ENCODE measurements around the gene ZNF157.

The ZNF157 gene

DNA sequence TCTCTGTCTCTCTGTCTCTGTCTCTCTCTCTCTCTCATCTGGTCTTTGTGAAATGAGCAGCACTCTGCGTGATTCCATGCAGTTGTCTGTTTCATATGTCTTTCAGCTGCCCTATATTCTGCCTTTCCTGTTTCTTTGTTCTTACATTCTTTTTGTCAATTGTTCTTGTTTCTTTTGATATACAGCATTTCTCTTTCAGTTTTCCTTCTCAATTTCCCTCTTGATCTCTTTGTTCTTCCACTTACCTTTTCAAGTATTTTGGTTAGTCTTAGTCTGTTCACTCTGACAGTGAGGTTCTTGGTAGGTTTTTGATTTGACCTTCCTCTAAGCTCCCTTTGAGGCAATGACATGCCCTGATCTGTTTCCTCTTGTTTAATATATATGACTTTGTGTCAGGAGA is 20.4 kb downstream of the ZNF157 start:
- H3K27ac Mint-ChIP-seq, result no peak overlapping the region
- H3K9me3 Mint-ChIP-seq, result no peaks in the 10 kb centered on the region
- no peaks in the 10 kb centered on the region for H3K27me3 Mint-ChIP-seq (ENCODE audit: low read depth)
- H3K4me1 Mint-ChIP-seq (ENCODE audit: low read depth), result peaks cover 11% of the 10 kb centered on the region
- peak overlapping the region; percentile 28 for H3K4me3 Mint-ChIP-seq
- H3K36me3 Mint-ChIP-seq (ENCODE audit: low read depth), result no peaks in the 10 kb centered on the region

DNA sequence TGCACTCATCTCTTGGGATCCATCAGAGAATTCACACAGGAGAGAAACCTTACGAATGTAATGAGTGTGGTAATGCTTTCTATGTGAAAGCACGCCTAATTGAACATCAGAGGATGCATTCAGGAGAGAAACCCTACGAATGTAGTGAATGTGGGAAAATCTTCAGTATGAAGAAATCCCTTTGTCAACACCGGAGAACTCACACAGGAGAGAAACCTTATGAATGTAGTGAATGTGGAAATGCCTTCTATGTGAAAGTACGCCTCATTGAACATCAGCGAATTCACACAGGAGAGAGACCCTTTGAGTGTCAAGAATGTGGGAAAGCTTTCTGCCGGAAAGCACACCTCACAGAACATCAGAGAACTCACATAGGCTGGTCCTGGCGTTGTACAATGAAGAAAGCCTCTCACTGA is 42.8 kb downstream of the ZNF157 start:
- no peak overlapping the region for H3K4me3 Mint-ChIP-seq
- peaks cover 32% of the 10 kb centered on the region for H3K9me3 Mint-ChIP-seq
- H3K4me1 Mint-ChIP-seq (ENCODE audit: low read depth), result no peaks in the 10 kb centered on the region
- H3K36me3 Mint-ChIP-seq (ENCODE audit: low read depth), result peaks cover 8% of the 10 kb centered on the region
- no peak overlapping the region for H3K27ac Mint-ChIP-seq
- no peaks in the 10 kb centered on the region for H3K27me3 Mint-ChIP-seq (ENCODE audit: low read depth)

DNA sequence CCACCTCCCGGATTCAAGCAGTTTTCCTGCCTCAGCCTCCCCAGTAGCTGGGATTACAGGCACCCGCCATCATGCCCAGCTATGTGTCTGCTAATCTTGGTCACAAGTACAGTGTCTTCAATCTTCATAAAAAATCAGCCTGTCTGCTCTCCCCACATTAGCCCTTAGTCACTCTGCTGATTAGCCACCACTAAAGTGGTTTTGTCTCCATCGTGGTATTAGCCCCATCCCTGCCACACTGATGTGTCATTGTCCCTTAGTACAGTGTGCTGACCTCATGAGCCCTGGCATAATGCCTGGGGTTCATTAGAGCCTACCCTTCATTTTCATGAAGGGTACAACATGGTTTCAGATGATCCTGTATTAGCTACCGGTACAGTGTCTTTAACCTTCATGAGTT is 49.9 kb downstream of the ZNF157 start:
- peaks cover 1% of the 10 kb centered on the region for H3K36me3 Mint-ChIP-seq (ENCODE audit: low read depth)
- H3K4me1 Mint-ChIP-seq (ENCODE audit: low read depth), result no peaks in the 10 kb centered on the region
- H3K27me3 Mint-ChIP-seq (ENCODE audit: low read depth), result no peaks in the 10 kb centered on the region
- H3K9me3 Mint-ChIP-seq, result peaks cover 39% of the 10 kb centered on the region
- no peak overlapping the region for H3K27ac Mint-ChIP-seq
- no peak overlapping the region for H3K4me3 Mint-ChIP-seq

DNA sequence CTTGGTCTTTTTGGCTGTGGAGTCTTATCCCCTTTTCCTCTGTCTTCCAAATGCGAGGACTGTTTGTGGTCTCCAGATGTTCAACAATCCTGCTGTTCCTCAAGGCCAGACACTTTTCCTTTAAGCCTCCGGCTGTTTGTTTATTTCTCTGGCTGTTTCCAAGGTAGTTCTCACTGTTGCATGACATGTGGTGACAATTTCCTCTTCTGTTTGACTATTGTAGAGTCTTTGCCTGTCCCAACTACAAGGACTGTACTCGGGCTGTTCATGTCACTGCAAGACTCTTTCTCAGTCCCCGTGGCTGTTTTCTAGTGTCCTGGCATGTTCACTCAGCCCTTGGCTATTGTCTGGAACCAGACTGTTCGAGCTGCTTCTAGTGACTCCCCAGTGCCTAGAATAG is 50.6 kb downstream of the ZNF157 start:
- no peaks in the 10 kb centered on the region for H3K4me1 Mint-ChIP-seq (ENCODE audit: low read depth)
- no peak overlapping the region for H3K4me3 Mint-ChIP-seq
- no peaks in the 10 kb centered on the region for H3K27me3 Mint-ChIP-seq (ENCODE audit: low read depth)
- peaks cover 1% of the 10 kb centered on the region for H3K36me3 Mint-ChIP-seq (ENCODE audit: low read depth)
- H3K27ac Mint-ChIP-seq, result no peak overlapping the region
- peaks cover 39% of the 10 kb centered on the region for H3K9me3 Mint-ChIP-seq

DNA sequence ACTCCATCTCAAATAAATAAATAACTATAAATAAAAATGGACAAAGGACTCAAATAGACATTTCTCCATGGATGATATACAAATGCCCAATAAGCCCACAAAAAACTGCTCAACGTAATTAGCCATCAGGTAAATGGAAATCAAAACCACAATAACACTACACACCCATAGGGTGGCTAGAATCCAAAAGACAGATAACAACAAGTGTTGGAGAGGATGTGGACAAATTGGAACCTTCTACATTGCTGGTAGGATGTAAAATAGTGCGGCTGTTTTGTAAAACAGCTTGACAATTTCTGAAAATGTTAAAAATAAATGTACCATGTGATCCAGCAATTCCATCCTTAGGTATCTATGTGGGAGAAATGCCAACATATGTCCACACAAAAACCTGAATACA is 52.1 kb downstream of the ZNF157 start:
- Mint-ChIP-seq H3K27me3 (ENCODE audit: low read depth) (no peaks in the 10 kb centered on the region), H3K36me3 (ENCODE audit: low read depth) (peaks cover 1% of the 10 kb centered on the region), H3K9me3 (peaks cover 45% of the 10 kb centered on the region), H3K4me3 (no peak overlapping the region), H3K27ac (no peak overlapping the region), H3K4me1 (ENCODE audit: low read depth) (no peaks in the 10 kb centered on the region)

DNA sequence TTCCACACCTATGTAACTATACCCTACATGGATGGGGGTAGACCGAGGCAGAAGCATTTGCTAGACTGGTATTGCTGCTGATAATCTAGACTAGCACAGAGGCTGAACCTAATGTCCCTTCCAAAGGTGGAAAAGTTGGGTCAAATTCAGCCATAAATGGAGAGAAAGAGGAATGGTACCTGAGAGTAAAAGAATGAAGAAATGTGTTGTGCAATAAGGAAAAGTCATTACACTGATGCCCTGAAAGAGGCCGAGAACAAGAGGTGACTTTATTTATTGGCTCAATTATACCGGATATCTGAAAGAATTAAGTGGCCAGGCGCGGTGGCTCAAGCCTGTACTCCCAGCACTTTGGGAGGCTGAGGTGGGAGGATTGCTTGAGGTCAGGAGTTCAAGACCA is 60.5 kb downstream of the ZNF157 start:
- H3K4me3 Mint-ChIP-seq, result no peak overlapping the region
- no peaks in the 10 kb centered on the region for H3K27me3 Mint-ChIP-seq (ENCODE audit: low read depth)
- H3K9me3 Mint-ChIP-seq, result peaks cover 13% of the 10 kb centered on the region
- H3K27ac Mint-ChIP-seq, result no peak overlapping the region
- H3K36me3 Mint-ChIP-seq (ENCODE audit: low read depth), result no peaks in the 10 kb centered on the region
- no peaks in the 10 kb centered on the region for H3K4me1 Mint-ChIP-seq (ENCODE audit: low read depth)

DNA sequence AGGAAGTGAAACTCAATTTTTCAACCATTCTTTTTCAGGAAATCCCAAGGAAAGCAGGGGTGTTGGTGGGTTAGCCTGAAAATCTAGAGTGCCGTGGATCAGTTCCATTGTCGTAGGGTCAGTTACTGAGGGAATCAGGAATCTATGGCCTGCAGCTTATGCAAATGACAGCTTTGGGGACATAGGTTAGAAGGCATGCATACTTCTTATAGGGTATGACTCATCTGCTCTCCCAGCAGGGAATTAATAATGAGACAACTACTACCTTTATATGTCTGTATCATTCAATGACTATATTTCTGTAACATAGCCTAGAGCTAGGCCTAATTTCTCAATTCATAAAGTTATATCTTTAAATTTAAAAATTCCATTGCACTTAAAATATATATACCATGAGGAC is 76.1 kb downstream of the ZNF157 start:
- Mint-ChIP-seq H3K36me3 (ENCODE audit: low read depth) (peaks cover 52% of the 10 kb centered on the region), H3K9me3 (peaks cover 55% of the 10 kb centered on the region), H3K27ac (no peak overlapping the region), H3K4me1 (ENCODE audit: low read depth) (no peaks in the 10 kb centered on the region), H3K27me3 (ENCODE audit: low read depth) (no peaks in the 10 kb centered on the region), H3K4me3 (no peak overlapping the region)

DNA sequence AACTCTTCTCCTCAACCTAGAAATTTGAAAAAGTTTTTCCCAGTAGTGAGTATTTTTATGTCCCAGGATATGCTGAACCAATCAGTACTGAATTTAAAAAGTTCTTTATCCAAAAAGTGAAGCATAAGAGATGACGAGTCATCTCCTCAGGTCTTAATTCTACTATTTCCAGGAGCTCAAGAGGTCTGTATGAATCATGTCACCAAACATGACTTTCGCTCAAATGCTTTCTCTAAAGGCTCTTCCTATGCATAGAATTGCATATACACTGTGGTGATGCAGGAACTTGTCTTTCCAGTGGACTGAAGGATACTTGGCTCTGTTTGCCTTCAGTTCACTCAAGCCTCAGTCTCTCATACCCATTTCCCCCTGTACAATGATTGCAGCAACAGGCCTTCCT is 76.6 kb downstream of the ZNF157 start:
- H3K36me3 Mint-ChIP-seq (ENCODE audit: low read depth), result peaks cover 55% of the 10 kb centered on the region
- no peaks in the 10 kb centered on the region for H3K27me3 Mint-ChIP-seq (ENCODE audit: low read depth)
- no peak overlapping the region for H3K4me3 Mint-ChIP-seq
- H3K27ac Mint-ChIP-seq, result no peak overlapping the region
- H3K9me3 Mint-ChIP-seq, result peaks cover 54% of the 10 kb centered on the region
- H3K4me1 Mint-ChIP-seq (ENCODE audit: low read depth), result no peaks in the 10 kb centered on the region

DNA sequence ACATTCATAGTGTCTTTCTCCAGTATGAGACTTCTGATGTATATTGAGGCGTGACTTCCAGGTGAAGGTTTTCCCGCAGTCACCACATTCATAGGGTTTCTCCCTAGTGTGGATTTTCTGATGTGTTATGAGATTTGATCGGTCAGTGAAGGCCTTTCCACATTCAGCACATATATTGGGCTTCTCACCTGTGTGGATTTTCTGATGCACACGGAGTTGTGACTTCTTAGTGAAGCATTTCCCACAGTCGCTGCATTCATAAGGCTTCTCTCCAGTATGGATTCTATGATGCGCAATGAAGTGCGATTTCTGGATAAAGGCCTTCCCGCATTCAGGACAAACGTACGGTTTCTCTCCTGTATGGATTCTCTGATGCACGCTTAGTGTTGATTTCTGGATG is 77.2 kb downstream of the ZNF157 start:
- Mint-ChIP-seq H3K4me1 (ENCODE audit: low read depth) (no peaks in the 10 kb centered on the region), H3K9me3 (peaks cover 54% of the 10 kb centered on the region), H3K27ac (no peak overlapping the region), H3K4me3 (no peak overlapping the region), H3K27me3 (ENCODE audit: low read depth) (no peaks in the 10 kb centered on the region), H3K36me3 (ENCODE audit: low read depth) (peaks cover 61% of the 10 kb centered on the region)

DNA sequence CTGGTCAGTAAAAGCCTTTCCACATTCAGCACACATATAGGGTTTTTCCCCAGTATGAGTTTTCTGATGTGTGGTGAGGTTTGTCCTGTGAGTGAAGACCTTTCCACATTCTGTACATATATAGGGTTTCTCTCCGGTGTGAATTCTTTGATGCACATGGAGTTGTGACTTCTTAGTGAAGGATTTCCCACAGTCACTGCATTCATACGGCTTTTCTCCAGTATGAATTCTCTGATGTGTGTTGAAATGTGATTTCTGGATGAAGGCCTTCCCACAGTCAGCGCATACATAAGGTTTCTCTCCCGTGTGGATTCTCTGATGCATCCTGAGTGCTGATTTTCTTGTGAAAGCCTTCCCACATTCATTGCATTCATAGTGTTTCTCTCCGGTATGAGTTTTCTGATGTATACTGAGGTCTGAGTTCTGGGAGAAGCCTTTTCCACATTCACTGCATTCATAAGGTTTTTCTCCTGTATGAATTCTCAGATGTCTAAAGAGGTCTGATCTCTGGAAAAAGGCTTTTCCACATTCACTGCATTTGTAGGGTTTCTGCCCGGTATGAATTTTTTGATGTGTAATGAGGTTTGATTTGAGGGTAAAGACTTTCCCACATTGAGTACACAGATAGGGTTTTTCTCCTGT is 77.9 kb downstream of the ZNF157 start:
- H3K27ac Mint-ChIP-seq, result no peak overlapping the region
- H3K9me3 Mint-ChIP-seq, result peaks cover 58% of the 10 kb centered on the region
- H3K27me3 Mint-ChIP-seq (ENCODE audit: low read depth), result no peaks in the 10 kb centered on the region
- H3K4me1 Mint-ChIP-seq (ENCODE audit: low read depth), result no peaks in the 10 kb centered on the region
- peaks cover 67% of the 10 kb centered on the region for H3K36me3 Mint-ChIP-seq (ENCODE audit: low read depth)
- H3K4me3 Mint-ChIP-seq, result no peak overlapping the region

DNA sequence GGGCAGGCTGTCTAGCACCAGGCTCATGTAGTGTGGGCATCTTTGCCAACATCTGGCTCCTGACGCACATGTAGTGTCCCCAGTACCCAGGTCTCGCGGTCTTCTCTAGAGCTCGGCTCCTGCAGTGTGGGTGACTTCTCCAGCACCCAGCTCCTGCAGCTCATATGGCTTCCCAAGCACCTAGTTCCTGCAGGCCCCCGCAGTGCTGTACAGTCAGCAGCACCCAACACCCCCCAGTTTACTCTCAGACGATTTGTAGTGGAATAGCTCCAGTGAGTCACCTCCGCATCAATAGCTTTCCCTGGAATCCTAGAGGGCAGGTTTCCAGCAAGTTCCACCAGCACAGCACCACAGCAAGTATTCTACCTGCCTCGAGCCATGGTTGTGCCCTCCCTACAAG is 81.7 kb downstream of the ZNF157 start:
- H3K36me3 Mint-ChIP-seq (ENCODE audit: low read depth), result peaks cover 84% of the 10 kb centered on the region
- H3K4me1 Mint-ChIP-seq (ENCODE audit: low read depth), result no peaks in the 10 kb centered on the region
- H3K27ac Mint-ChIP-seq, result no peak overlapping the region
- no peak overlapping the region for H3K4me3 Mint-ChIP-seq
- H3K27me3 Mint-ChIP-seq (ENCODE audit: low read depth), result no peaks in the 10 kb centered on the region
- H3K9me3 Mint-ChIP-seq, result peaks cover 56% of the 10 kb centered on the region

DNA sequence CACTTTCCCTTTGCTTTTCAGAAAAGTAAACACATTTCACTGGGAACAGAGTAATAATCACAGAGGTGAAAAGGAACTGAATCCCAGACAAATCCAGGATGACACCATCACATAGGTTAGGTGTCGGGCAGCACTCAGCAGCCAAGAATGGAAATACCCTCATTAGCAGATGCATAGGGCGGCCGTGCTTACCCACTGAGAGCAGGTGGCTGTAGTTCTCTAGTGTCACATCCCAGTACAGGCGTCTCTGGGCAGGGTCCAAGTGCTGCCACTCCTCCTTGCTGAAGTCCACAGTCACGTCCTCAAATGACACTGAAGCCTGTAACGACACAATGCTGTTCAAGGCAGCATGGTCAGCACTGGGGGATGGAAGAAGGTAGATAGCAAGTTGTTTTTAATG is 85.7 kb downstream of the ZNF157 start:
- Mint-ChIP-seq H3K4me1 (ENCODE audit: low read depth) (no peaks in the 10 kb centered on the region), H3K36me3 (ENCODE audit: low read depth) (peaks cover 64% of the 10 kb centered on the region), H3K27ac (no peak overlapping the region), H3K4me3 (no peak overlapping the region), H3K9me3 (peaks cover 33% of the 10 kb centered on the region), H3K27me3 (ENCODE audit: low read depth) (no peaks in the 10 kb centered on the region)

DNA sequence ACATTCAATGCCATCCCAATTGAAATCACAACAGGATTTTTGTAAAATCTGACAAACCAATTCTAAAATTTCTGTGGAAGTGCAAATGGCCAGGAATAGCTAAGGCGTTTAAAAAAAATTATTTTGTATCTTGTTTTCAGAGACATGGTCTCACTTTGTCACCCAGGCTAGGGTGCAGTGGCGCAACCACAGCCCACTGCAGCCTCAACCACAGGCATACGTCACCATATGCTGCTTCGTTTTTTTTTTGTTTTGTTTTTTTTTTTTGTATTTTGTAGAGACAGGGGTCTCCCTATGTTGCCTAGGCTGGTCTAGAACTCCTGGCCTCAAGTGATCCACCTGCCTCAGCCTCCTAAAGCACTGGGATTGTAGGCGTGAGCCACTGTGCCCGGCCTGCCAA is 88.2 kb downstream of the ZNF157 start:
- H3K4me3 Mint-ChIP-seq, result no peak overlapping the region

DNA sequence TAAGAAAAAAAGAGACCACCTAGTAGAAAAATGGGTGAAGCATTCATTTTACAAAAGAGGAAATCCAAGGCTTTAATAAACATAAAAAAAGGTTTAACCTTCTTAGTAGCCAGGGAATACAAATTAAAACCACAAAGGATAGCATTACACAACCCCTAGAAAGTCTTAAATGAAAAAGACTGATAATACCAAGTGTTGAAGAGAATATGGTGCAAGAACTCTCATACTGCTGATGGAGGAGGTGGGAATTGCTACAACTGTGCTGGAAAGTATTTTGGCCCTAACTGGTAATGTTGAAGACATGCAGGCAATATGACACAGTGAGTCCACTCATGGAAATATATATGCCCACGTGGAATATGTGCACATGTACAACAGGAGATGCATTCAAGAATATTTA is 90.2 kb downstream of the ZNF157 start:
- Mint-ChIP-seq H3K27ac (no peak overlapping the region), H3K4me3 (no peak overlapping the region), H3K36me3 (ENCODE audit: low read depth) (peaks cover 49% of the 10 kb centered on the region), H3K9me3 (peaks cover 18% of the 10 kb centered on the region), H3K4me1 (ENCODE audit: low read depth) (no peaks in the 10 kb centered on the region), H3K27me3 (ENCODE audit: low read depth) (no peaks in the 10 kb centered on the region)

More for the DNA sequence above, 88.2 kb downstream of the ZNF157 start:
- Mint-ChIP-seq H3K4me1 (ENCODE audit: low read depth) (no peaks in the 10 kb centered on the region), H3K27ac (no peak overlapping the region), H3K9me3 (peaks cover 26% of the 10 kb centered on the region), H3K36me3 (ENCODE audit: low read depth) (peaks cover 52% of the 10 kb centered on the region), H3K27me3 (ENCODE audit: low read depth) (no peaks in the 10 kb centered on the region)
